ENCODE results near the gene FLACC1.

FLACC1 gene

DNA sequence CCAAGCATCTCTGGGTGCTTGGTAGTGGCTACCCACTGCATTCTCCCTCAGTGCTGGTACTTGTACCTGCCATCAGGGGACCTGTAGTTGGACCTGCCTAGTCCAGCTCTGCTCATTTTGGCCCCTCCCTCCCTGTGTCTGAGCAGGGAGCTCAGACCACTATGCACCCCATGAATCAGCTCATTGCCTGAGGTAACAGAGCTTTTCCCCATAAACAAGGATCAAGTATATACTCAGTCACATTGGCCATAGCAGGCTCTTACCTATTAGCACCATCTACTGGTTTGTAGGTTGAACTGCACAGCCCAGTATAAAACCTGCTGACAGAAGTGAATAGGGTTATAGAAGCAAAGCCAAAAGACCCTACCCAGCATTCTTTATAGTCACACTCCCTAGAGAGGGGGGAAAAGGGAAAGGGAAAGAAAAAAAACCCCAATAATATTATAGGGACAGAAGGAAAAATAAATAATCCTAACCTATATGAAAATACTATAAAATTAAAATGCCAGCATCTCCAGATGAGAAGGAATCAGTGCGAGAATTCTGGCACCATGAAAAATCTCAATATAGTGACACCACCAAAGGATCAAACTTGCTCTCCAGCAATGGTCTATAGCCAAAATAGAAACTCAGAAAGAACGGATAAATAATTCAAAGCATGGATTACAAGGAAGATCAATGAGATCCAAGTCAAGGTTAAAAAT is 6.9 kb upstream of the FLACC1 start:
- DNase-seq (ENCODE audit: low read depth) = peak; percentile 60
- TF ChIP-seq, protein P1, sequence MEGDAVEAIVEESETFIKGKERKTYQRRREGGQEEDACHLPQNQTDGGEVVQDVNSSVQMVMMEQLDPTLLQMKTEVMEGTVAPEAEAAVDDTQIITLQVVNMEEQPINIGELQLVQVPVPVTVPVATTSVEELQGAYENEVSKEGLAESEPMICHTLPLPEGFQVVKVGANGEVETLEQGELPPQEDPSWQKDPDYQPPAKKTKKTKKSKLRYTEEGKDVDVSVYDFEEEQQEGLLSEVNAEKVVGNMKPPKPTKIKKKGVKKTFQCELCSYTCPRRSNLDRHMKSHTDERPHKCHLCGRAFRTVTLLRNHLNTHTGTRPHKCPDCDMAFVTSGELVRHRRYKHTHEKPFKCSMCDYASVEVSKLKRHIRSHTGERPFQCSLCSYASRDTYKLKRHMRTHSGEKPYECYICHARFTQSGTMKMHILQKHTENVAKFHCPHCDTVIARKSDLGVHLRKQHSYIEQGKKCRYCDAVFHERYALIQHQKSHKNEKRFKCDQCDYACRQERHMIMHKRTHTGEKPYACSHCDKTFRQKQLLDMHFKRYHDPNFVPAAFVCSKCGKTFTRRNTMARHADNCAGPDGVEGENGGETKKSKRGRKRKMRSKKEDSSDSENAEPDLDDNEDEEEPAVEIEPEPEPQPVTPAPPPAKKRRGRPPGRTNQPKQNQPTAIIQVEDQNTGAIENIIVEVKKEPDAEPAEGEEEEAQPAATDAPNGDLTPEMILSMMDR (conservative IDR thresholded peaks at IDR 0.05; ENCODE audit: low read length) = peak; percentile 86
- H3K4me3 ChIP-seq (ENCODE audit: low read length) = no peak overlapping the region

DNA sequence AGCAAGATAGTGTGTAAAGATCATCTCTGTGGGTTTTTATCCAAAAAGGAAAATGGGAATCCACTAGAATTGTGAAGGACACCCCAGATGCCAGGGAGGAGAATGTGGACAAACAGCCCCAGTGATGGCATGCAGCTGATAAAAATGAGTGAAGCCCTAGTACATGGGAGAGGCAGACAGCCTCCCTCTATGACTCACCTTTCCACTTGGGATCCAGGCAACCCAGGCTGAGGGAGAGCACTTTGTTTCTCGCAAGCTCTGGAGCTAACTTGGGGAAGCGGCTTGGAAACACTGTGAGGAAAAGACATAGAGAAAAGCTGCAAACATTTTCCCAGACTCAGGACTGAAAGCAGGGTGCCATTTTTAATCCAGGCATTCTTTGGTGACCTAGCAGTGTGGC is 5.3 kb upstream of the FLACC1 start:
- DNase-seq (ENCODE audit: low read depth) = peak; percentile 6
- TF ChIP-seq, protein P1 (conservative IDR thresholded peaks at IDR 0.05; ENCODE audit: low read length) = no peak
- no peak overlapping the region for H3K4me3 ChIP-seq (ENCODE audit: low read length)

DNA sequence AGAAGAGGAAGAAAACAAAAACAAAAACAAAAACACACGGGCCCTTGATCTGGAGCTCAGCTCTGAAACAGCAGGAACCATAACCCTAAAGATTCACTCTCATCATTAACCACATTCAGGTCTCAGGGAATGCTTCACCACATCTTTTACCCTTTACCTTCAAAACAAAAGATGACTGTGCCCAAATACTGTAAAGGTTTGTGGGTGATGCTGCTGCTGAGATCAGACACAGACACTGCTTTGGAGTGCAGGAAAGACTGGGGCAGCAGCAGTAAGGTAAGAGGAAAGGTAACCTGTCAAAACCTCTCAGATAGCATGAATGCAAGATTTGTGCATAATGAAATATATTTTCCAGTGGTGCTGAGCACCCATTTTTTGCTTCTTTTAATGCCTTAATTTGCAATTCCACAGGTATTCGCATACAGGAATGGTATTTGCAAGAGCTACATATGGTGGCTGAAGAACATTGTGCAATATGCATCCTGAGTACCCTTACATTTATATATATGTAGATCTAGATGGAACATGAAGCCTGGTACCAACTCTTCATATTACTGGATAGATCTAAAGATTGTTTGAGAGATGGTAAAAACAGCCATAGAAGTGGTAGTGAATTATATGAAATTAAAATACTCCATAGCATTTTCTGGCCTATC is 4.1 kb upstream of the FLACC1 start:
- TF ChIP-seq, protein P1 (conservative IDR thresholded peaks at IDR 0.05; ENCODE audit: low read length) = no peak

DNA sequence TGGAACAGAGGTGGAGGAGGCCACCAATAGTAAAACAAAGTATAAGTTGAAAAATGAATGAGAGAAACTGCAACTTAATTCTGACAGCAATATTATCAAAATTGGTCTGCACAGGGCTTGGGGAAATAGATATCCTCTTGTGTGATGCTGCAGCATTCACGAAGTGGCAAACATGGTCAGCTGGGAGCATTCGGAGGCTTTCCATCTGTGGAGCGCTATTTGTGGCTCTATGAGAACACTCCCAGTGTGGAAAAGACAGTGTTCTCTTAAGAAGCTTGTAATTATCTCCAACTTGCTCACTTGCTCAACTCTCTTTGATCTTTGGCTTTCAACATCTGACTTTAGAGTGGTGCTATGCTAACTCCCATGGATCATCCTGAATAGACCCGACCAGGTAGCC is 3.1 kb upstream of the FLACC1 start:
- H3K4me3 ChIP-seq (ENCODE audit: low read length) = no peak overlapping the region
- DNase-seq (ENCODE audit: low read depth) = no peak
- TF ChIP-seq, protein P1 (conservative IDR thresholded peaks at IDR 0.05; ENCODE audit: low read length) = no peak

More for the DNA sequence above, 4.1 kb upstream of the FLACC1 start:
- H3K4me3 ChIP-seq (ENCODE audit: low read length) = no peak overlapping the region
- no peak for DNase-seq (ENCODE audit: low read depth)

DNA sequence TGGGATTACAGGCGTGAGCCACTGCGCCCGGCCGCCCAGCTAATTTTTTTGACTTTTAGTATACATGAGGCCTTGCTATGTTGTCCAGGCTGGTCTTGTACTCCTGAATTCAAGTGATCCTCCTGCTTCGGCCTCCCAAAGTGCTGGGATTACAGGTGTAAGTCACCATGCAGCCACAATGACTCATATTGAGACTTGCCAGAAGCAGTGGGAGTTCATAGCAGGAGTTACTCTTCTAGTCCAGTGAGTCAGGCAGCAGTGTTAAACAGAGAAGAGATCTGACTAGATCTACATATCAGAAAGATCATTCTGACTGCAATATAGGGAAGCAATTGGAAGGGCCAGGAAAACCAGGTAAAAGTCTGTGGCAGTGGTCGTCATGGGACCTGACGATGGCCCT is 1.5 kb upstream of the FLACC1 start:
- DNase-seq (ENCODE audit: low read depth) = peak; percentile 80
- TF ChIP-seq, protein P1 (conservative IDR thresholded peaks at IDR 0.05; ENCODE audit: low read length) = no peak
- H3K4me3 ChIP-seq (ENCODE audit: low read length) = no peak overlapping the region

DNA sequence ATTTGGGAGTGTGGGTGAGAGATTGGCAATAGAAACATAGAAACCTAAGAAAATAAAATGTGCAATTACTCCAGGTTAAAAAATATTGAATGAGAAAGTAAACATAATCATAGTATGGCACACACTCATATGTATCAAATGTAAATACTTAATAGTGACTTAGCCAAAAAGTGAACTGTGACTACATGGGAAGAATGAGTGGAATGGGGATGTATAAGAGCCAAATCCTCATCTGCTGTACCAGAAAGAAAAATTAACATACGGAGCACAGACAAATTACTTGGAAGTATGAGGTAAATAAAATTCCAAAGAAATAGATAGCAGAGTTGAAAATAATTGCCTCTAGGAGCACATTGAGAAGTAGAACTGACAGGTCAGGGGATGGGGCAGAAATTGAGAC is 4.0 kb downstream of the FLACC1 start:
- TF ChIP-seq, protein P1 (conservative IDR thresholded peaks at IDR 0.05; ENCODE audit: low read length) = no peak
- peak; percentile 51 for DNase-seq (ENCODE audit: low read depth)
- no peak overlapping the region for H3K4me3 ChIP-seq (ENCODE audit: low read length)

DNA sequence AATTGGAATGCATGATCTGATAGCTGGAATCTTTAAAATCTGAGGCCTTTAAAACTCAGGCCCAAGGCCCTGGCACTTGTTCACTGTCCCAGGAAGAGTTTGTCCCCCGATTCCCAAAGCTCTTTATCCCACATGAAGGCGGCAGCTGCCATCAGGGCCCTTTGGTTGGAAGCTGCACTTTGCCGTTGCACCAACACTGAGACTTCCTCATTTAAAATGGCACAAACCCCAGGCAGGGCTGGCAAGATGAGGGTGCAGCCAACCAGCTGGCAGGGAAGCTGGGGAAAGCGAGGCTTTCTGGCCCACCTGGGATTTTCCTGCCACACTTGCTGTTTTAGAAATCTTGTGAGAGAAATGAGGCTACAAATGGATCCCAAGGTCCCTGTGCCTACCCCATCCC is 6.3 kb downstream of the FLACC1 start:
- no peak overlapping the region for H3K4me3 ChIP-seq (ENCODE audit: low read length)
- no peak for DNase-seq (ENCODE audit: low read depth)
- TF ChIP-seq, protein P1 (conservative IDR thresholded peaks at IDR 0.05; ENCODE audit: low read length) = no peak

Measured in AG10803 (cell line).